ENCODE results near the gene GALNTL6. TPM values are rescaled to one million over a fixed set of nuclear protein-coding genes. Genes with fewer than 3 reads are reported as not detected.
A peak's percentile ranks its signal among the peaks of the same experiment; 100 is the strongest.

The GALNTL6 gene
- total and polyA plus RNA-seq, 8 donors = 0.13 to 0.41 (median 0.21) TPM; not detected in 4

- no peaks in the 10 kb centered on the region for H3K9me3 ChIP-seq
- no peaks in the 10 kb centered on the region for H3K4me1 ChIP-seq
- H3K27ac ChIP-seq = no peak overlapping the region
- H3K27me3 ChIP-seq = peaks cover 0 to 5% (median 0%) of the 10 kb centered on the region in 4 donors
- FAIRE-seq (no peak), ATAC-seq (no peak), DNase-seq (no peak)
- no peak for TF ChIP-seq CTCF (IDR thresholded peaks at IDR 0.05)
- intact Hi-C loops (cut with DNase I) = no loop called here
- no peak overlapping the region for H3K4me3 ChIP-seq
- 78 to 84% methylated on average over 3 of the region's 3 CpGs for WGBS, 2 donors
- no peaks in the 10 kb centered on the region for H3K36me3 ChIP-seq
Observed at GRCh38 chr4:172826861-172827260, 1013.7 kb downstream of the GALNTL6 start.

GRCh38 chr4:172830295-172830764 lies 1017.1 kb downstream of the GALNTL6 start:
- Histone ChIP-seq H3K4me1 (no peaks in the 10 kb centered on the region), H3K36me3 (no peaks in the 10 kb centered on the region), H3K27me3 (peaks cover 0 to 5% (median 0%) of the 10 kb centered on the region in 4 donors), H3K9me3 (no peaks in the 10 kb centered on the region), H3K27ac (no peak overlapping the region), H3K4me3 (no peak overlapping the region)
- ATAC-seq (peak in 1 of 4 donors; percentile 37), DNase-seq (no peak), FAIRE-seq (peak; percentile 60)
- intact Hi-C loops (cut with DNase I) = no loop called here
- peak in 3 of 4 donors; percentile 35 to 59 (median 43) for TF ChIP-seq CTCF (IDR thresholded peaks at IDR 0.05)
- WGBS, 2 donors = 3 to 5% methylated on average over 5 of the region's 5 CpGs

GRCh38 chr4:172836661-172837060 lies 1023.5 kb downstream of the GALNTL6 start:
- no peaks in the 10 kb centered on the region for H3K36me3 ChIP-seq
- H3K9me3 ChIP-seq = no peaks in the 10 kb centered on the region
- ATAC-seq = no peak
- H3K27ac ChIP-seq = no peak overlapping the region
- H3K27me3 ChIP-seq = peaks cover 0 to 4% (median 0%) of the 10 kb centered on the region in 4 donors
- FAIRE-seq = no peak
- no peaks in the 10 kb centered on the region for H3K4me1 ChIP-seq
- no peak for TF ChIP-seq CTCF (IDR thresholded peaks at IDR 0.05)
- H3K4me3 ChIP-seq = no peak overlapping the region
- DNase-seq = no peak
- WGBS, 2 donors = 62 to 73% methylated on average over 3 of the region's 3 CpGs
- intact Hi-C loops (cut with DNase I) = no loop called here

- Histone ChIP-seq H3K4me1 (no peaks in the 10 kb centered on the region), H3K27me3 (peaks cover 0 to 4% (median 0%) of the 10 kb centered on the region in 4 donors), H3K4me3 (no peak overlapping the region), H3K9me3 (no peaks in the 10 kb centered on the region), H3K36me3 (no peaks in the 10 kb centered on the region), H3K27ac (no peak overlapping the region)
- no peak for TF ChIP-seq CTCF (IDR thresholded peaks at IDR 0.05)
- FAIRE-seq (no peak), ATAC-seq (no peak), DNase-seq (no peak)
- intact Hi-C loops (cut with DNase I) = no loop called here
- 54 to 72% methylated on average over 6 of the region's 6 CpGs for WGBS, 2 donors
Observed at GRCh38 chr4:172838111-172838510, 1024.9 kb downstream of the GALNTL6 start.

GRCh38 chr4:172838943-172839342 lies 1025.7 kb downstream of the GALNTL6 start:
- Histone ChIP-seq H3K27ac (no peak overlapping the region), H3K4me3 (no peak overlapping the region), H3K9me3 (no peaks in the 10 kb centered on the region), H3K4me1 (no peaks in the 10 kb centered on the region), H3K27me3 (peaks cover 0 to 4% (median 0%) of the 10 kb centered on the region in 4 donors), H3K36me3 (no peaks in the 10 kb centered on the region)
- WGBS, 2 donors = 72 to 78% methylated on average over 3 of the region's 3 CpGs
- FAIRE-seq (no peak), ATAC-seq (no peak), DNase-seq (no peak)
- intact Hi-C loops (cut with DNase I) = no loop called here
- TF ChIP-seq CTCF (IDR thresholded peaks at IDR 0.05) = no peak

All from pancreas (tissue), 10 donors.